ENCODE results near the gene ZNF263. TPM values are rescaled to one million over a fixed set of nuclear protein-coding genes. Genes with fewer than 3 reads are reported as not detected.

Gene ZNF263
- total RNA-seq, 1 donor from 2014 or later: 53.7 TPM

- DNase-seq (ENCODE audit: low spot score): no peak
These were observed 34.2 kb downstream of the ZNF263 start for GRCh38 chr16:3317315-3317999.

- no peak for DNase-seq (ENCODE audit: low spot score)
These were observed 38.5 kb downstream of the ZNF263 start for GRCh38 chr16:3321816-3322215.

GRCh38 chr16:3327514-3327913, 44.2 kb downstream of the ZNF263 start:
- DNase-seq (ENCODE audit: low spot score): no peak

GRCh38 chr16:3328104-3328503, 44.8 kb downstream of the ZNF263 start:
- no peak for DNase-seq (ENCODE audit: low spot score)

GRCh38 chr16:3328643-3329042, 45.4 kb downstream of the ZNF263 start:
- no peak for DNase-seq (ENCODE audit: low spot score)

Other genes starting within 250 kb of the ZNF263 start
- gene BICDL2, start 246.5 kb upstream of the ZNF263 start, total RNA-seq (ENCODE audit: insufficient read depth, low replicate concordance): 2.2 TPM
- 0.24 TPM for gene MMP25, start 236.9 kb upstream of the ZNF263 start, total RNA-seq (ENCODE audit: insufficient read depth, low replicate concordance)
- gene IL32, start 217.9 kb upstream of the ZNF263 start, total RNA-seq (ENCODE audit: insufficient read depth, low replicate concordance): 13.2 TPM
- not detected for gene ZSCAN10, start 184.2 kb upstream of the ZNF263 start, total RNA-seq (ENCODE audit: insufficient read depth, low replicate concordance)
- 8.9 TPM for gene ZNF205, start 170.9 kb upstream of the ZNF263 start, total RNA-seq (ENCODE audit: insufficient read depth, low replicate concordance)
- 0.96 TPM for gene ZNF213, start 148.5 kb upstream of the ZNF263 start, total RNA-seq (ENCODE audit: insufficient read depth, low replicate concordance)
- gene OR1F1, start 95.3 kb upstream of the ZNF263 start, total RNA-seq (ENCODE audit: insufficient read depth, low replicate concordance): 0.96 TPM
- gene ZNF200, start 48.3 kb upstream of the ZNF263 start, total RNA-seq (ENCODE audit: insufficient read depth, low replicate concordance): 13.5 TPM
- 6.7 TPM for gene MEFV, start 26.9 kb upstream of the ZNF263 start, total RNA-seq (ENCODE audit: insufficient read depth, low replicate concordance)
- gene TIGD7, start 21.9 kb downstream of the ZNF263 start, total RNA-seq (ENCODE audit: insufficient read depth, low replicate concordance): 20.5 TPM
- 28.4 TPM for gene ZNF75A, start 22.0 kb downstream of the ZNF263 start, total RNA-seq (ENCODE audit: insufficient read depth, low replicate concordance)
- 3.6 TPM for gene OR2C1, start 72.4 kb downstream of the ZNF263 start, total RNA-seq (ENCODE audit: insufficient read depth, low replicate concordance)
- gene ZSCAN32, start 117.5 kb downstream of the ZNF263 start, total RNA-seq (ENCODE audit: insufficient read depth, low replicate concordance): 13.7 TPM
- 3.9 TPM for gene ZNF174, start 117.7 kb downstream of the ZNF263 start, total RNA-seq (ENCODE audit: insufficient read depth, low replicate concordance)
- gene ZNF597, start 160.0 kb downstream of the ZNF263 start, total RNA-seq (ENCODE audit: insufficient read depth, low replicate concordance): 6.0 TPM
- gene NAA60, start 160.2 kb downstream of the ZNF263 start, total RNA-seq (ENCODE audit: insufficient read depth, low replicate concordance): 41.9 TPM
- not detected for gene C16orf90, start 212.0 kb downstream of the ZNF263 start, total RNA-seq (ENCODE audit: insufficient read depth, low replicate concordance)
- 33.5 TPM for gene CLUAP1, start 217.5 kb downstream of the ZNF263 start, total RNA-seq (ENCODE audit: insufficient read depth, low replicate concordance)

Measured in umbilical cord (tissue), 2 donors.